Subcutaneous adipose tissue (tissue), 4 donors: Measurements from ENCODE around the gene KRTAP4-3. TPM values are rescaled to one million over a fixed set of nuclear protein-coding genes. Genes with fewer than 3 reads are reported as not detected.

Source experiments
- total RNA-seq, 4 donors: library from RNA; depleted of rRNA; stranded (reverse); fragments of >200 nt; gene quantifications; one replicate each; pipeline ENCODE4 v1.1.0, GENCODE V29; 2016
- TF ChIP-seq, protein P1 (sequence below): fragments of 450-650 bp; IDR thresholded peaks from one replicate; pipeline ENCODE4 v1.5.1; 2016; ENCODE audit warnings: low read depth, mild to moderate bottlenecking, control low read depth, antibody characterized with exemption, moderate library complexity

KRTAP4-3 gene
- total RNA-seq, 4 donors from 2014 or later = not detected

- TF ChIP-seq, protein P1, sequence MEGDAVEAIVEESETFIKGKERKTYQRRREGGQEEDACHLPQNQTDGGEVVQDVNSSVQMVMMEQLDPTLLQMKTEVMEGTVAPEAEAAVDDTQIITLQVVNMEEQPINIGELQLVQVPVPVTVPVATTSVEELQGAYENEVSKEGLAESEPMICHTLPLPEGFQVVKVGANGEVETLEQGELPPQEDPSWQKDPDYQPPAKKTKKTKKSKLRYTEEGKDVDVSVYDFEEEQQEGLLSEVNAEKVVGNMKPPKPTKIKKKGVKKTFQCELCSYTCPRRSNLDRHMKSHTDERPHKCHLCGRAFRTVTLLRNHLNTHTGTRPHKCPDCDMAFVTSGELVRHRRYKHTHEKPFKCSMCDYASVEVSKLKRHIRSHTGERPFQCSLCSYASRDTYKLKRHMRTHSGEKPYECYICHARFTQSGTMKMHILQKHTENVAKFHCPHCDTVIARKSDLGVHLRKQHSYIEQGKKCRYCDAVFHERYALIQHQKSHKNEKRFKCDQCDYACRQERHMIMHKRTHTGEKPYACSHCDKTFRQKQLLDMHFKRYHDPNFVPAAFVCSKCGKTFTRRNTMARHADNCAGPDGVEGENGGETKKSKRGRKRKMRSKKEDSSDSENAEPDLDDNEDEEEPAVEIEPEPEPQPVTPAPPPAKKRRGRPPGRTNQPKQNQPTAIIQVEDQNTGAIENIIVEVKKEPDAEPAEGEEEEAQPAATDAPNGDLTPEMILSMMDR = no peak
These were observed 18.0 kb downstream of the KRTAP4-3 start for GRCh38 chr17:41150026-41150425.

DNA sequence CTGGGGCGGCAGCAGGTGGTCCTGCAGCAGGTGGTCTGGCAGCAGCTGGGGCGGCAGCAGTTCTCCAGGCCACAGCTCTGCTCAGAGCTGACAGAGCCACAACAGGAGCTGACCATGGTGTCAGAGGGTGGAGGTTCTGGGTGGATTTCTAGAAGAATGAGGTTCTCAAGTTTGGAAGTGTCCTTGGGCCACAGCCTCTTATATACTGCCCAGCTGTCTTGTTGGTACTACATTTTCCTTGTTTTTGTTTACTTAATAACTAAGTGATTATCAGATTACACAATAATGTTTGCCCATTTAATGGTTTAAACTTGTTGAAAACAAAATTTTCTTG lies 18.4 kb downstream of the KRTAP4-3 start, which contains the start of gene KRTAP4-5:
Gene KRTAP4-5, minus strand, starts transcription at position 174 of the 334 bp plus-strand sequence. Its CDS starts 58 bp downstream, at position 116.
- TF ChIP-seq, protein P1 = no peak

DNA sequence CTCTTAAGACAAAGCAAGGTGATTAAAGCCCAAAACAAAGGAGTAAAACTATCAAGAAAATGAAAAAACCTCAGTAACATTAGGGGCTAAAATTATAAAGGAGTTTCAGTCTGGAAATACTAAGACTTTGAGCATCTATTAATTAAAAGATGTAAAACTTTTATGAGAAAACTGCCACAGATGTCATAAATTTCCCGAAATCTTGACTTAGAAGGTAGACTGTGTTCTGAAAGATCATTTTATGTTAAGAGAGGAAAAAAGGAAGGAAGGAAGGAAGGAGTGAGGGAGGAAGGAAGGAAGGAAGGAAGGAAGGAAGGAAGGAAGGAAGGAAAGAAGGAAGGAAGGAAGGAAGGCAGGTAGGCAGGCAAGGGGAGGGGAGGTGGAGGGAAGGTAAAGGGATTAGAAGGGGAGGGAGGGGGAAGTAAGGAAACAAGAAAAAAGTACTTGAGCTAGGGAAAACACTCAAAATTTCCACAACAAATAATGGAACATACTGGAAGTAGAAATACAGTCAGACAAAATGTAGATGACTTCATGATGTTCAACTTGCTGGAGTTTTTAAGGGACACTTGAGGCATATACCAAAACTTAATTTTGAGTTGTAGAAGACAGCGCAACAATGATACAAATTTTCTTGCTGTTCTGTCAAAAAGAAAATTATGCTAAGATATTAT lies 20.4 kb downstream of the KRTAP4-3 start:
- TF ChIP-seq, protein P1 = no peak

DNA sequence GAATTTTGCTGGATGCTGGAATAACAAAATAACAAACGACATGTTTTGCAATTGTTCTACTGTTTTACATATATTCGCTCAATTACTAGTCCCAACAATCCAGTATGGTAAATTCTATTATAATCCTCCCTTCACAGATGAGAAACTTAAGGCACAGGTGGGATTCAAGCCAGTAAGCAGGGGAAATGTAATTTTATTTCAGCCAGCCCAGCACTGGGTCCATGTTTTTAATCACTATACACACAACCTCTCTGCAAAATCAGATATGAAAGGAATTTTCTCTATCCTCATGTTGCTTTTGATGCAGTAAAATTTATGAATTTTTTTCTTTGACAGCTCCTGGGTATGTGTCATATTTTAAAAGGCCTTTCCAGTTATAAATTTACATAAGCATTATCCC lies 22.8 kb downstream of the KRTAP4-3 start:
- TF ChIP-seq, protein P1 = no peak

- TF ChIP-seq, protein P1 = no peak
These were observed 23.2 kb downstream of the KRTAP4-3 start for GRCh38 chr17:41144846-41145245.

- TF ChIP-seq, protein P1 = no peak
These were observed 26.7 kb downstream of the KRTAP4-3 start for GRCh38 chr17:41141361-41141760.

GRCh38 chr17:41140360-41141131 lies 27.5 kb downstream of the KRTAP4-3 start, which contains the start of gene KRTAP4-6:
Gene KRTAP4-6, minus strand, starts transcription at chr17:41140544. Its CDS starts 57 bp downstream, at chr17:41140487.
- TF ChIP-seq, protein P1 = no peak
